Stimulated activated memory B cell treated with anti-CD40 and anti-IgM and Interleukin-4, amounts not matched to agents 10 μg/mL and 1 μg/mL and 100 μg/mL, for 72 hours (primary cell): ENCODE results near the gene MRPL17.

ENCODE experiments used
- ATAC-seq: fragments of 150-1000 bp; cut with Tn5 transposase; 2 replicates; pipeline ENCODE4 v1.10.0; 2021
- H3K27ac Mint-ChIP-seq: one replicate; pipeline ENCODE4 v1.8.0; 2022; ENCODE audit warnings: mild to moderate bottlenecking, mixed read lengths
- H3K27me3 Mint-ChIP-seq: one replicate; pipeline ENCODE4 v1.8.0; 2022; ENCODE audit warnings: mixed read lengths
- H3K36me3 Mint-ChIP-seq: one replicate; pipeline ENCODE4 v1.8.0; 2022; ENCODE audit warnings: mixed read lengths
- H3K4me1 Mint-ChIP-seq: one replicate; pipeline ENCODE4 v1.8.0; 2022; ENCODE audit warnings: mixed read lengths
- H3K4me3 Mint-ChIP-seq: one replicate; pipeline ENCODE4 v1.8.0; 2022; ENCODE audit warnings: mild to moderate bottlenecking, moderate library complexity, mixed read lengths
- H3K9me3 Mint-ChIP-seq: one replicate; pipeline ENCODE4 v1.8.0; 2022; ENCODE audit warnings: mixed read lengths

Gene MRPL17

GRCh38 chr11:6635082-6635932 lies 47.8 kb downstream of the MRPL17 start:
- H3K4me3 Mint-ChIP-seq: no peak overlapping the region
- H3K9me3 Mint-ChIP-seq: no peaks in the 10 kb centered on the region
- no peaks in the 10 kb centered on the region for H3K36me3 Mint-ChIP-seq
- no peak for ATAC-seq
- no peak overlapping the region for H3K27ac Mint-ChIP-seq
- H3K27me3 Mint-ChIP-seq: no peaks in the 10 kb centered on the region
- peaks cover 6% of the 10 kb centered on the region for H3K4me1 Mint-ChIP-seq

- no peaks in the 10 kb centered on the region for H3K36me3 Mint-ChIP-seq
- H3K27me3 Mint-ChIP-seq: no peaks in the 10 kb centered on the region
- H3K9me3 Mint-ChIP-seq: no peaks in the 10 kb centered on the region
- no peak overlapping the region for H3K4me3 Mint-ChIP-seq
- no peak for ATAC-seq
- H3K4me1 Mint-ChIP-seq: peaks cover 4% of the 10 kb centered on the region
- H3K27ac Mint-ChIP-seq: no peak overlapping the region
Measured at GRCh38 chr11:6634534-6634933, 48.6 kb downstream of the MRPL17 start.

GRCh38 chr11:6633422-6634408 lies 49.4 kb downstream of the MRPL17 start:
- no peaks in the 10 kb centered on the region for H3K9me3 Mint-ChIP-seq
- H3K27me3 Mint-ChIP-seq: no peaks in the 10 kb centered on the region
- H3K27ac Mint-ChIP-seq: no peak overlapping the region
- H3K36me3 Mint-ChIP-seq: no peaks in the 10 kb centered on the region
- no peak for ATAC-seq
- H3K4me3 Mint-ChIP-seq: no peak overlapping the region
- no peaks in the 10 kb centered on the region for H3K4me1 Mint-ChIP-seq

- Mint-ChIP-seq H3K36me3 (no peaks in the 10 kb centered on the region), H3K4me1 (peaks cover 12% of the 10 kb centered on the region), H3K4me3 (no peak overlapping the region), H3K9me3 (no peaks in the 10 kb centered on the region), H3K27me3 (no peaks in the 10 kb centered on the region), H3K27ac (no peak overlapping the region)
- no peak for ATAC-seq
Measured at GRCh38 chr11:6632116-6633073, 50.7 kb downstream of the MRPL17 start.

- Mint-ChIP-seq H3K4me3 (no peak overlapping the region), H3K4me1 (peaks cover 21% of the 10 kb centered on the region), H3K27ac (no peak overlapping the region), H3K9me3 (no peaks in the 10 kb centered on the region), H3K27me3 (no peaks in the 10 kb centered on the region), H3K36me3 (no peaks in the 10 kb centered on the region)
- ATAC-seq: no peak
Measured at GRCh38 chr11:6631361-6631890, 51.7 kb downstream of the MRPL17 start.

- H3K4me1 Mint-ChIP-seq: peaks cover 25% of the 10 kb centered on the region
- no peaks in the 10 kb centered on the region for H3K9me3 Mint-ChIP-seq
- no peaks in the 10 kb centered on the region for H3K27me3 Mint-ChIP-seq
- no peaks in the 10 kb centered on the region for H3K36me3 Mint-ChIP-seq
- H3K27ac Mint-ChIP-seq: no peak overlapping the region
- ATAC-seq: no peak
- no peak overlapping the region for H3K4me3 Mint-ChIP-seq
Measured at GRCh38 chr11:6630632-6631291, 52.4 kb downstream of the MRPL17 start.
